HL-60/S4 (cell line): ENCODE measurements around the gene TUBGCP2.

Experiments
- in situ Hi-C: fragments of 300-500 bp; cut with MboI; formaldehyde crosslinking; loops from 2 replicates; pipeline ENCODE4 v1.14.3; 2022; ENCODE audit warnings: low sequenced_read_pairs

Gene TUBGCP2

GRCh38 chr10:133309100-133309719 is 538 bp upstream of the TUBGCP2 start:
- in situ Hi-C loops = no loop called here

GRCh38 chr10:133307776-133308420 is 774 bp downstream of the TUBGCP2 start:
- in situ Hi-C loops = no loop called here

- in situ Hi-C loops = no loop called here
Measured at GRCh38 chr10:133306941-133307379, 1.7 kb downstream of the TUBGCP2 start.

GRCh38 chr10:133306097-133306476 is 2.6 kb downstream of the TUBGCP2 start:
- in situ Hi-C loops = no loop called here

- in situ Hi-C loops = no loop called here
Measured at GRCh38 chr10:133303206-133303605, 5.5 kb downstream of the TUBGCP2 start.

GRCh38 chr10:133302230-133302629 is 6.4 kb downstream of the TUBGCP2 start:
- in situ Hi-C loops = no loop called here

GRCh38 chr10:133299738-133300137 is 8.9 kb downstream of the TUBGCP2 start:
- in situ Hi-C loops = no loop called here

- in situ Hi-C loops = no loop called here
Measured at GRCh38 chr10:133299224-133299623, 9.4 kb downstream of the TUBGCP2 start.

GRCh38 chr10:133298466-133298865 is 10.2 kb downstream of the TUBGCP2 start:
- in situ Hi-C loops = no loop called here

- in situ Hi-C loops = no loop called here
Measured at GRCh38 chr10:133297504-133297903, 11.2 kb downstream of the TUBGCP2 start.

- in situ Hi-C loops = no loop called here
Measured at GRCh38 chr10:133295426-133296320, 13.0 kb downstream of the TUBGCP2 start.

GRCh38 chr10:133294189-133294588 is 14.5 kb downstream of the TUBGCP2 start:
- in situ Hi-C loops = no loop called here

GRCh38 chr10:133293810-133294119 is 14.9 kb downstream of the TUBGCP2 start:
- in situ Hi-C loops = no loop called here

- in situ Hi-C loops = no loop called here
Measured at GRCh38 chr10:133292919-133293809, 15.5 kb downstream of the TUBGCP2 start.

- in situ Hi-C loops = no loop called here
Measured at GRCh38 chr10:133289761-133290160, 18.9 kb downstream of the TUBGCP2 start.

- in situ Hi-C loops = no loop called here
Measured at GRCh38 chr10:133287832-133288500, 20.7 kb downstream of the TUBGCP2 start.

- in situ Hi-C loops = no loop called here
Measured at GRCh38 chr10:133286366-133286765, 22.3 kb downstream of the TUBGCP2 start.

GRCh38 chr10:133285217-133285616 is 23.5 kb downstream of the TUBGCP2 start:
- in situ Hi-C loops = no loop called here

- in situ Hi-C loops = no loop called here
Measured at GRCh38 chr10:133283931-133284330, 24.7 kb downstream of the TUBGCP2 start.

- in situ Hi-C loops = no loop called here
Measured at GRCh38 chr10:133282846-133283390, 25.8 kb downstream of the TUBGCP2 start.
